ENCODE measurements around the gene IL16.

GRCh38 chr15:81195339-81195864, 1.3 kb upstream of the IL16 start:
- TF ChIP-seq TAF1 (IDR thresholded peaks at IDR 0.05; ENCODE audit: borderline replicate concordance, low read depth, low read length), result no peak
- no peak for TF ChIP-seq POLR2A (IDR thresholded peaks at IDR 0.05; ENCODE audit: low read depth, low read length)
- TF ChIP-seq POLR2AphosphoS5 (IDR thresholded peaks at IDR 0.05; ENCODE audit: low read depth, low read length), result no peak
